GM06990 (cell line): Measurements from ENCODE around the gene NCDN.

Experiments
- DNase-seq: peaks from one replicate; pipeline ENCODE4 v3.0.0-alpha.2; 2011; ENCODE audit not compliant: insufficient read length; ENCODE audit errors: extremely low read depth
- H3K27me3 ChIP-seq: replicated peaks from 2 replicates; pipeline ENCODE4 v1.6.0; 2011; ENCODE audit warnings: low read length; ENCODE audit not compliant: control insufficient read depth, insufficient read depth
- H3K36me3 ChIP-seq: 2 replicates; pipeline ENCODE4 v1.5.1; 2011; ENCODE audit warnings: low read length; ENCODE audit not compliant: control insufficient read depth, insufficient read depth
- H3K4me3 ChIP-seq: replicated peaks from 2 replicates; pipeline ENCODE4 v1.5.1; 2011; ENCODE audit warnings: low read depth, mild to moderate bottlenecking, control low read depth, low read length
- TF ChIP-seq, protein P1 (sequence below): IDR thresholded peaks from 2 replicates; pipeline ENCODE4 v1.5.1; 2011; ENCODE audit warnings: low read length, control low read depth, mild to moderate bottlenecking, inconsistent platforms; ENCODE audit not compliant: insufficient read depth, poor library complexity, severe bottlenecking

The NCDN gene

DNA sequence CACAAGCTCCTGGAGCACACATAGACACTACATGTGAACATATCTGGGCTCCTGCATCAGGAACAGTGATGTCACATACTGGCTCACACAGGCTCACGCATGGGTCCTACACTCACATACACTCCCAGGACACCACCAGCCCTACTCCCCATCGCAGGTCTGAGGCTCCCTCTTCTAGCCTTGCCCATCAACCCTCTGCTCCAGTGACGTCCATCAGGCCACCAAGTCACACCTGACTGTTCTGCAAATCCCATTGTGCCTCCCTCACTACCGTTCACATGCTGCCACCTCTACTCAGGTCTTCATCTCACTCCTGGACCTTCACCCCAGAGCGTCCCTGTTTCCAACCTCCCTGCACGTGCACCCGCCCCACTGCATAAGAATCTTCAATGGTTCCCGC is 33.6 kb downstream of the NCDN start:
- no peak for DNase-seq
- no peak overlapping the region for H3K4me3 ChIP-seq
- no peaks in the 10 kb centered on the region for H3K27me3 ChIP-seq
- TF ChIP-seq, protein P1, sequence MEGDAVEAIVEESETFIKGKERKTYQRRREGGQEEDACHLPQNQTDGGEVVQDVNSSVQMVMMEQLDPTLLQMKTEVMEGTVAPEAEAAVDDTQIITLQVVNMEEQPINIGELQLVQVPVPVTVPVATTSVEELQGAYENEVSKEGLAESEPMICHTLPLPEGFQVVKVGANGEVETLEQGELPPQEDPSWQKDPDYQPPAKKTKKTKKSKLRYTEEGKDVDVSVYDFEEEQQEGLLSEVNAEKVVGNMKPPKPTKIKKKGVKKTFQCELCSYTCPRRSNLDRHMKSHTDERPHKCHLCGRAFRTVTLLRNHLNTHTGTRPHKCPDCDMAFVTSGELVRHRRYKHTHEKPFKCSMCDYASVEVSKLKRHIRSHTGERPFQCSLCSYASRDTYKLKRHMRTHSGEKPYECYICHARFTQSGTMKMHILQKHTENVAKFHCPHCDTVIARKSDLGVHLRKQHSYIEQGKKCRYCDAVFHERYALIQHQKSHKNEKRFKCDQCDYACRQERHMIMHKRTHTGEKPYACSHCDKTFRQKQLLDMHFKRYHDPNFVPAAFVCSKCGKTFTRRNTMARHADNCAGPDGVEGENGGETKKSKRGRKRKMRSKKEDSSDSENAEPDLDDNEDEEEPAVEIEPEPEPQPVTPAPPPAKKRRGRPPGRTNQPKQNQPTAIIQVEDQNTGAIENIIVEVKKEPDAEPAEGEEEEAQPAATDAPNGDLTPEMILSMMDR: no peak
- H3K36me3 ChIP-seq: peaks cover 2% of the 10 kb centered on the region; the same call in 1 of the 2 replicates

DNA sequence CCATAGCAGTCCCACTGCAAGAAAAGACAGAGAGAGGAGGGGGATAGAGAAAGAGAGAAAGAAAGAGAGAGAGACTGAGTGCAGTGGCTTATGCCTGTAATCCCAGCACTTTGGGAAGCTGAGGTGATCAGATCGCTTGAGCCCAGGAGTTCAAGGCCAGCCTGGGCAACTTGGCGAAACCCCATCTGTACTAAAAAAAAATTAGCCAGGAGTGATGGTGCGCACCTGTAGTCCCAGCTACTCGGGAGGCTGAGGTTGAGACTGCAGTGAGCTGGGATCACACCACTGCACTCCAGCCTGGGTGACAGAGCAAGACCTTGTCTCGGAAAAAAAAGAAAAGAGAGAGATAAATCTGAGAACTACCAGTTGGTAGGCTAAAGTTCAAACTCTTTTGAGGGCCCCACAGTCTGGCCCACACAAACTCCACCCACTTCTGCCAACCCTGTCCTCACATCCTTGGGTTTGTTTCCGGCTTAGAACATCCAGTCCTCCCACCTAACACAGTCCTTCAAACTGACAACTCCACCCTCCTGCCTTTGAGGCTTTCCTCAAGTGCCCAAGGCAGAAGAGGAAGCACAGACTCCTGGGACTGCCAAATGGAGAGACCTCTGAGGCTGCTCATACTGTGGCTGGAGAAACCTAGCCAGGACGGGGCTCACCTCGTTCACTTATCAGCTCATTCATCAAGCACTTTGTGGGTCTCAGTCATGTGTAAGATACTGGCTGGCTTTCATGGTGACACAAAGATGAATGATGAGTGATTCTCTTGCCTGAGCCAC is 35.6 kb downstream of the NCDN start:
- H3K36me3 ChIP-seq: peaks cover 2% of the 10 kb centered on the region
- H3K4me3 ChIP-seq: no peak overlapping the region
- TF ChIP-seq, protein P1: no peak
- H3K27me3 ChIP-seq: no peaks in the 10 kb centered on the region
- no peak for DNase-seq

DNA sequence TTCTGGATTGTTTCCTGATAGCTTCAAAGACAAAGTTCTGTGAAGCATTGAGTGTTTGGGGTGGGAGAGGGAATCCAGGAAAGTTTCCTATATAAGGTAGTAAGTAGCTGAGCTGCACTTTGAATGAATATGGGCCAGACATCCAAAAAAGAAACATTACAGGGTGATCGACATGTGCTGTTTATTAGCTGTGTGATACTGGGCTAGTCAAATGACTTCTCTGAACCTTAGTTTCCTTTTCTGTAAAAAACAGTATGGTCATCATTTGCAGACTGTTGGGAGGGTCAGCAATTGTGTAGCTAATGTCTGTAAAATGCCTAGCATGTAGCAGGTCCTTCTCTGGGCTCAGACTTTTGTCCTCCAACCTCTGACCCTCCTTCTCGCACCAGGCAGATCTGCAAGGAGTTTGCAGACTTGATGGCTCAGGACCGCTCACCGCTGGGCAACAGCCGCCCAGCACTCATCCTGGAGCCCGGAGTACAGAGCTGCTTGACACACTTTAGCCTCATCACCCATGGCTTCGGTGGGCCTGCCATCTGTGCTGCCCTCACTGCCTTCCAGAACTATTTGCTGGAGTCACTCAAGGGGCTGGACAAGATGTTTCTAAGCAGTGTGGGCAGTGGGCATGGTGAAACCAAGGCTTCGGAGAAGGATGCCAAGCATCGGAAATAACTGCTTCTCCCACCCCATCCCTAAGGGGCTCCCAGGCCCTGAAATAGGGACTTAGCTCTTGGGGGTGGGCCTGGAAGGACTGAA is 36.6 kb downstream of the NCDN start:
- DNase-seq: no peak
- Histone ChIP-seq H3K4me3 (no peak overlapping the region), H3K36me3 (peaks cover 4% of the 10 kb centered on the region), H3K27me3 (no peaks in the 10 kb centered on the region)
- TF ChIP-seq, protein P1: no peak

DNA sequence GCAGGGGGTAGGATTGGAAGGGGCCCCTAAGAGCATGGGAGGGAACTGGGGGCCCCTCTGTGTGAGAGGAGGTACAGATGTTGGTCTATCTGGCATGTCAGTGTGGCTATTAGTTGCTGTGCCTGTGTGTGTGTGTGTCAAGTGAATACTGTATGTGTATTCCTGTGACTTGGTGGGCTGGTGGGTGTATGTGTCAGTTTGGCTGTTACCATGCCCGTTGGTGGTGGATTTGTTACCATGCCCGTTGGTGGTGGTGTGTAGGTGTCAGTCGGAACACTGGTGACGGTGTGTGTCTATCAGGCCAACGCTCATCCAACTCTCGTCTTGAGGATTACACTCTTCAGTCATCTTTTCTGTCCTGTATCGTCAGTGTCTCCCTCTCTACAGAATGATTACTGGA is 38.1 kb downstream of the NCDN start:
- no peak for DNase-seq
- Histone ChIP-seq H3K4me3 (no peak overlapping the region), H3K36me3 (peaks cover 4% of the 10 kb centered on the region), H3K27me3 (no peaks in the 10 kb centered on the region)
- TF ChIP-seq, protein P1: no peak

DNA sequence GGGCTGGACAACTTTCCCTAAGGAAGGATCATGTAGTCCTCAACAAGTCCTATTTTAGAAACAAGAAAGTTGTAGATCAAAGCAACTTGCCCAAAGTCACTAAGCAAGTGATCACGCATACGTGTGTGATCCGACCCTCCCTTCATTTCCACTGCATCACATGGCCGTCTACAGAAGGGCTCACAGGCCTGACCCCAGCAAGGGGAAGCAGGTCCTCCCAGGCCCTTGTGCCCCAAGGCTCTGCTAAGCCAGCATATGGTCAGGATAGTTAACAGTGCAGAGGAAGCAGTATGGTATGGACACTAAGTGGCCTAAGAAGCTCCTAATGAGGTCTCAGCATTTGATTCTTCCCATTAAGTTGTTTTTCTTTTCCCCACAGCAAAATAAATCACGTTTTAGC is 40.3 kb downstream of the NCDN start:
- Histone ChIP-seq H3K36me3 (peaks cover 8% of the 10 kb centered on the region), H3K27me3 (no peaks in the 10 kb centered on the region), H3K4me3 (no peak overlapping the region)
- DNase-seq: no peak
- TF ChIP-seq, protein P1: no peak
